Measurements from ENCODE around the gene NGEF.
"Not testable (repeated sequence)": the region's sequence is repeated elsewhere in the genome, so short reads cannot be mapped to it uniquely, and the experiment has no call there.

NGEF gene

DNA sequence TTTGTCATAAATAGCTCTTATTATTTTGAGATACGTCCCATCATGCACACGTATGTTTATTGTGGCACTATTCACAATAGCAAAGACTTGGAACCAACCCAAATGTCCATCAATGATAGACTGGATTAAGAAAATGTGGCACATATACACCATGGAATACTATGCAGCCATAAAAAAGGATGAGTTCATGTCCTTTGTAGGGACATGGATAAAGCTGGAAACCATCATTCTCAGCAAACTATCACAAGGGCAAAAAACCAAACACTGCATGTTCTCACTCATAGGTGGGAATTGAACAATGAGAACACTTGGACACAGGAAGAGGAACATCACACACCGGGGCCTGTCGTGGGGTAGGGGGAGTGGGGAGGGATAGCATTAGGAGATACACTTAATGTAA, 6.6 kb upstream of the NGEF start:
- H3K27ac Mint-ChIP-seq; H3K36me3 Mint-ChIP-seq (ENCODE audit: low read depth); H3K4me3 Mint-ChIP-seq; DNase-seq; H3K4me1 Mint-ChIP-seq (ENCODE audit: low read depth); H3K9me3 Mint-ChIP-seq; H3K27me3 Mint-ChIP-seq: not testable (repeated sequence)

DNA sequence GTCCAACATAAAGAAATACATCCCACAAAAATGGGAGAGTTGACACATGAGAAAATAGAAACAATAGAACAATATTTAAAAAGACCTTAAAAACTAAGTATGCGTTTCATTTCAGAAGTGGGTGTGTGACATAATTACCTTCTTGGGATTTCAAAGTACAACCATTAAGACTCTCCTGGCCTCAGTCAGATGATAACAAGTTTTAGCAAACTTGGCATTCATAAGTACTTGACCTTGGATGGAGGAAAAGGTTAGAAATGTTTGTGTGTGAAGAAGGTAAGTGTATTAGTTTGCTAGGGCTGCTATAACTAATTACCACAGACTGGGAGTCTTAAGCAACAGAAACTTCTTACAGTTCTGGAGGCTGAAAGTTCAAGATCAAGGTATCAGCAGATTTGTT, 4.9 kb upstream of the NGEF start:
- H3K27ac Mint-ChIP-seq, result no peak overlapping the region
- no peaks in the 10 kb centered on the region for H3K27me3 Mint-ChIP-seq
- no peak overlapping the region for H3K4me3 Mint-ChIP-seq
- DNase-seq, result no peak
- peaks cover 4% of the 10 kb centered on the region for H3K9me3 Mint-ChIP-seq
- no peaks in the 10 kb centered on the region for H3K4me1 Mint-ChIP-seq (ENCODE audit: low read depth)
- no peaks in the 10 kb centered on the region for H3K36me3 Mint-ChIP-seq (ENCODE audit: low read depth)

- no peak overlapping the region for H3K27ac Mint-ChIP-seq
- H3K4me1 Mint-ChIP-seq (ENCODE audit: low read depth), result no peaks in the 10 kb centered on the region
- no peak for DNase-seq
- H3K4me3 Mint-ChIP-seq, result no peak overlapping the region
- H3K36me3 Mint-ChIP-seq (ENCODE audit: low read depth), result no peaks in the 10 kb centered on the region
- H3K9me3 Mint-ChIP-seq, result peaks cover 4% of the 10 kb centered on the region
- H3K27me3 Mint-ChIP-seq, result no peaks in the 10 kb centered on the region
Measured at GRCh38 chr2:233015019-233015645, 2.1 kb upstream of the NGEF start.

- DNase-seq, result no peak
- no peak overlapping the region for H3K4me3 Mint-ChIP-seq
- no peaks in the 10 kb centered on the region for H3K36me3 Mint-ChIP-seq (ENCODE audit: low read depth)
- no peaks in the 10 kb centered on the region for H3K4me1 Mint-ChIP-seq (ENCODE audit: low read depth)
- no peaks in the 10 kb centered on the region for H3K27me3 Mint-ChIP-seq
- no peak overlapping the region for H3K27ac Mint-ChIP-seq
- H3K9me3 Mint-ChIP-seq, result peaks cover 4% of the 10 kb centered on the region
Measured at GRCh38 chr2:233013650-233014049, 594 bp upstream of the NGEF start.

GRCh38 chr2:233012301-233012971, 620 bp downstream of the NGEF start:
- Mint-ChIP-seq H3K4me1 (ENCODE audit: low read depth) (no peaks in the 10 kb centered on the region), H3K27ac (no peak overlapping the region), H3K36me3 (ENCODE audit: low read depth) (no peaks in the 10 kb centered on the region), H3K9me3 (peaks cover 2% of the 10 kb centered on the region), H3K27me3 (no peaks in the 10 kb centered on the region), H3K4me3 (no peak overlapping the region)
- DNase-seq, result no peak

GRCh38 chr2:233011702-233012131, 1.3 kb downstream of the NGEF start:
- no peaks in the 10 kb centered on the region for H3K27me3 Mint-ChIP-seq
- H3K9me3 Mint-ChIP-seq, result no peaks in the 10 kb centered on the region
- DNase-seq, result no peak
- no peak overlapping the region for H3K4me3 Mint-ChIP-seq
- no peaks in the 10 kb centered on the region for H3K36me3 Mint-ChIP-seq (ENCODE audit: low read depth)
- no peak overlapping the region for H3K27ac Mint-ChIP-seq
- H3K4me1 Mint-ChIP-seq (ENCODE audit: low read depth), result no peaks in the 10 kb centered on the region

- Mint-ChIP-seq H3K36me3 (ENCODE audit: low read depth) (no peaks in the 10 kb centered on the region), H3K4me1 (ENCODE audit: low read depth) (no peaks in the 10 kb centered on the region), H3K4me3 (no peak overlapping the region), H3K9me3 (no peaks in the 10 kb centered on the region), H3K27ac (no peak overlapping the region), H3K27me3 (no peaks in the 10 kb centered on the region)
- no peak for DNase-seq
Measured at GRCh38 chr2:233011268-233011650, 1.8 kb downstream of the NGEF start.

DNA sequence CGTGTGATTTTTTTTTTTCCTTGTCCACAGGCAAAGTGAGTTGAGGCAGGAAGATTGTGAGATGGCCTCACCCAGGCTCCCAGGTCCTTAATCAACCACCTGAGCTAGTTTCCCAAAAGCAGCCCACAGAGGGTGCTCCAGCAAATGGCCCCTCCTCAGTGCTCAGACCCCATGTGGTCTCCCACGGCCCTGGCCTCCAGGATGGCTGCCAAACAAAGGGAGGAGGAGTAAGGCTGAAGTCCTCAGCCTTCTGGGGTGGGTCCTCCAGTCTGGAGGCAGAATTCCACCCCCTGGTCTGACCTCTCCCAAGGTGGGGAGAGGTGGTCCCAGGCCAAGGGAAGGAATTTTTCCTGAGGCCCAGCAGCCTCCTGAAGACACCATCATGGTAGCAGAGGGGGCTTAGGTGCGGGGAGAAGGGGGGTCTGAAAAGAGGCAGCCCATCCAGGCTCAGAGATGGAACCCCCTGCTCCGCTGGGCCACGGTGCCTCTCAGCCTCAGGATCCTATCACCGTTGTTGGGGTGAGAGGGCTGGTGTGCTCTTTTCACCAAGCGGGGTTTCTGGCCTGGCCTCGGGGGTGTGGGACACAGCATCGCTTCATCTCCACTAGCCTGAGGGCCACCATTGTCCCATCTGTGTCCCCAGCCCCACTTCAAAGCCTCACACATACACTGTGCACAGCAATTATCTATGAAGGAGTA, 2.3 kb downstream of the NGEF start:
- H3K27ac Mint-ChIP-seq, result no peak overlapping the region
- H3K36me3 Mint-ChIP-seq (ENCODE audit: low read depth), result no peaks in the 10 kb centered on the region
- H3K27me3 Mint-ChIP-seq, result no peaks in the 10 kb centered on the region
- no peak overlapping the region for H3K4me3 Mint-ChIP-seq
- H3K4me1 Mint-ChIP-seq (ENCODE audit: low read depth), result no peaks in the 10 kb centered on the region
- H3K9me3 Mint-ChIP-seq, result no peaks in the 10 kb centered on the region
- no peak for DNase-seq

DNA sequence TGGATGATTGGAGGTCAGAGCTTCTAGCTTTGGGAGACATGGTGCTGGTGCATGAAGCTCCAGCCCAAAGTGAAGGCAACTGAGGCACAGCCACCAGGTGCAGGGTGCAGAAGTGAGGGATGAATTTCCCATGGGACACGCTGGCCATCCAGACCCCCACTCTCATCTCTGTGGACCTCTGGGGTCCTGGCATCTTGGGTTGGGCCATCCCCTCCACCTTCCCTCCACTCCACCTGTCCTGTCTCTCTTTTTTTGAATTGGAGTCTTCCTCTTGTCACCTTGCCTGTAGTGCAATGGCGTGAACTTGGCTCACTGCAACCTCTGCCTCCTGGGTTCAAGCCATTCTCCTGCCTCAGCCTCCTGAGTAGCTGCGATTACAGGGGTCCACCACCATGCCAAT, 3.4 kb downstream of the NGEF start:
- no peaks in the 10 kb centered on the region for H3K36me3 Mint-ChIP-seq (ENCODE audit: low read depth)
- no peaks in the 10 kb centered on the region for H3K9me3 Mint-ChIP-seq
- no peaks in the 10 kb centered on the region for H3K4me1 Mint-ChIP-seq (ENCODE audit: low read depth)
- no peak for DNase-seq
- no peaks in the 10 kb centered on the region for H3K27me3 Mint-ChIP-seq
- no peak overlapping the region for H3K4me3 Mint-ChIP-seq
- H3K27ac Mint-ChIP-seq, result no peak overlapping the region

GRCh38 chr2:233007739-233008138, 5.3 kb downstream of the NGEF start:
- no peak for DNase-seq
- no peak overlapping the region for H3K27ac Mint-ChIP-seq
- no peaks in the 10 kb centered on the region for H3K9me3 Mint-ChIP-seq
- no peaks in the 10 kb centered on the region for H3K27me3 Mint-ChIP-seq
- no peaks in the 10 kb centered on the region for H3K4me1 Mint-ChIP-seq (ENCODE audit: low read depth)
- H3K4me3 Mint-ChIP-seq, result no peak overlapping the region
- H3K36me3 Mint-ChIP-seq (ENCODE audit: low read depth), result no peaks in the 10 kb centered on the region

GRCh38 chr2:233007270-233007669, 5.8 kb downstream of the NGEF start:
- H3K27ac Mint-ChIP-seq, result no peak overlapping the region
- H3K4me1 Mint-ChIP-seq (ENCODE audit: low read depth), result no peaks in the 10 kb centered on the region
- no peak for DNase-seq
- no peaks in the 10 kb centered on the region for H3K36me3 Mint-ChIP-seq (ENCODE audit: low read depth)
- H3K27me3 Mint-ChIP-seq, result no peaks in the 10 kb centered on the region
- H3K4me3 Mint-ChIP-seq, result no peak overlapping the region
- no peaks in the 10 kb centered on the region for H3K9me3 Mint-ChIP-seq

DNA sequence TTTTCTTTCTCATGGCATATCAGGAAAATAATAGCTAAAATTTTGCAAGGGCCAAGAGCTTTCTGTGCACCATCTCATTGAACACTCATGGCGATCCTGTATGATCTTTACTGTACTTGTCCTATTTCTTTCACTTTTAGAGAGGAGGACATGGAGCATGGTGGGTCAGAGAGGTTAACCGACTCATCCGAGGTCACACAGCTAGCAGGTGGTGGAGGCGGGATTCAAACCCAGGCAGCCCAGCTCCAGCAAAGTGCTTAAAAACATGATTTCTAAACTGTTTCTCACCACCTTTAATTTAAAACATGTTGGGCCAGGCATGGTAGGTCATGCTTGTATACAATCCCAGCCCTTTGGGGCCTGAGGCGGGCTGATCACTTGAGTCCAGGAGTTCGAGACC, 6.4 kb downstream of the NGEF start:
- Mint-ChIP-seq H3K27ac (no peak overlapping the region), H3K27me3 (no peaks in the 10 kb centered on the region), H3K9me3 (no peaks in the 10 kb centered on the region), H3K4me1 (ENCODE audit: low read depth) (no peaks in the 10 kb centered on the region), H3K4me3 (no peak overlapping the region), H3K36me3 (ENCODE audit: low read depth) (no peaks in the 10 kb centered on the region)
- DNase-seq, result no peak

DNA sequence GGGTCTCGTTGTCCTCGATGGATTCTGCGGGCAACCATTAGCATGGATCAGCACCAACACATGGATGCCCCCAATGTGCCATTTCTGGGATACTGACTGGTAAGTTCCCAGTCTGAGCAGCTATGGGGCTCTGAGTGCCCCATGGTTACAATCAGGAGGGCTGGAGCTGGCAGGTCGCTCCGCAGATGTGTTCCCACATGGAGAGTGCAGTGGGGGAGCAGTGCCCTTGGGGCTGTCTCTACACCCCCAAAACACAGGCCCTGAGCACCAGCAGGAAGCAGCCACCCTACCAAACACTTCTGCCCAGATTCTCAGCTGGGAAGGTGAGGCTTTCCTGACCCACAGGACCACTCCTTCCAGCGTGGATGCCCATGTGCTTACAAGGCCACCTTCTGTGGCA, 8.0 kb downstream of the NGEF start:
- no peak for DNase-seq
- H3K27me3 Mint-ChIP-seq, result no peaks in the 10 kb centered on the region
- H3K9me3 Mint-ChIP-seq, result no peaks in the 10 kb centered on the region
- no peak overlapping the region for H3K27ac Mint-ChIP-seq
- H3K36me3 Mint-ChIP-seq (ENCODE audit: low read depth), result no peaks in the 10 kb centered on the region
- H3K4me1 Mint-ChIP-seq (ENCODE audit: low read depth), result no peaks in the 10 kb centered on the region
- H3K4me3 Mint-ChIP-seq, result no peak overlapping the region

DNA sequence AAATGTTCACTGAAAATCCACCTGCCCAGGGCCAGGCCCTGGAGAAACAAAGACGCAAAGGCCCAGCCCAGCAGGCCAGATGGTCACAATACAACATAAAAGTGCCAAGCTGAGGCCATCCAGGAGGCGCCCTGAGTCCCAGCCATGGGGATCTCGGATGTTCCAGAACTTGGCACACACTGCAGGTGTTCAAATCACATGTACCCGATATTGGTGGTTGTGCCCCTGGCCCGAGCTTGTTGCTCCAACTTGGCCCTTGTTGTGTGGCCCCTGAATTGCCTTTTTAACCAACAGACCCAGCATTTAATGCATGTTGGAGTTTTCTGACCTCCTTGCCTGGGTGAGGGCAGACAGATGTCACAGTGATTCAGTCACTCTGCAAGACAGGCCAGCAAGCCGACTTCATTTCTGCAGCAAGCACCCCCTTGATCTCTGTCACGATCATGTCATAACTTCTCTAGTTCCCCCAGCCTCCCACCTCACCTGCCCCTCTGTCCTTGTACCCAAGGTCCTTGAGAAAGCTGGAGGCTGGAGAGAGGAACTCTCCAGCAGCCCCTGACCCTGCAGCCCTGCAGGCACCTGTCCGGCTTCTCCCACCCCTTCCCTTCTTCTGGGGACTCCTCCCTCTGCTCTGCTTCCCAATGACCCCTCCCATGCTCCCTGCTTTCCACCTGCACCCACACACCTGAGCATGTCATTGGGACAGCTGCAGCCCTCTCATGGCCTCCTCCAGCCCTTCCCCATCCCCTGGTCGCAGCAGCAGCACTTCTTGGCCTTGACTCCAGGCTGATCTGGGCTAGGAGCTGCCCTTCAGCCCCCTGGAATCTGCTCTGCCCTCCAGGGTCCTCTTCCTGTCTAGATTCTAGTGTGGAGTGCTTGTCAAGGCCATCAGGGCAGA, 9.1 kb downstream of the NGEF start:
- H3K9me3 Mint-ChIP-seq, result no peaks in the 10 kb centered on the region
- no peak overlapping the region for H3K27ac Mint-ChIP-seq
- H3K36me3 Mint-ChIP-seq (ENCODE audit: low read depth), result no peaks in the 10 kb centered on the region
- H3K4me1 Mint-ChIP-seq (ENCODE audit: low read depth), result no peaks in the 10 kb centered on the region
- no peak for DNase-seq
- H3K27me3 Mint-ChIP-seq, result no peaks in the 10 kb centered on the region
- no peak overlapping the region for H3K4me3 Mint-ChIP-seq
